Muscle of leg (tissue), 11 donors: Measurements from ENCODE around the gene IZUMO1. TPM values are rescaled to one million over a fixed set of nuclear protein-coding genes. Genes with fewer than 3 reads are reported as not detected.

Experiments
- DNase-seq: peaks from one replicate; pipeline ENCODE4 v3.0.0; 2013
- H3K27ac ChIP-seq: one replicate; pipeline ENCODE4 v1.5.1; 2013; ENCODE audit warnings: mild to moderate bottlenecking, low read length, control low read depth
- H3K27me3 ChIP-seq: one replicate; pipeline ENCODE4 v1.6.1; 2013; ENCODE audit warnings: low read length; ENCODE audit not compliant: control insufficient read depth, insufficient read depth
- H3K36me3 ChIP-seq: one replicate; pipeline ENCODE4 v1.6.1; 2013; ENCODE audit warnings: low read length; ENCODE audit not compliant: control insufficient read depth, insufficient read depth
- H3K4me1 ChIP-seq: one replicate; pipeline ENCODE4 v1.6.1; 2013; ENCODE audit warnings: low read length; ENCODE audit not compliant: control insufficient read depth, insufficient read depth
- H3K4me3 ChIP-seq: one replicate; pipeline ENCODE4 v1.5.1; 2013; ENCODE audit warnings: low read length, control low read depth
- H3K9me3 ChIP-seq: replicated peaks from 2 replicates; pipeline ENCODE4 v1.6.1; 2013; ENCODE audit warnings: low read depth, low read length; ENCODE audit not compliant: control insufficient read depth
- WGBS: methylation state at CpG from one replicate; pipeline ENCODE4 v1.1.5; 2013; ENCODE audit warnings: missing lambda C conversion rate; ENCODE audit not compliant: insufficient coverage; 5-methylcytosine and 5-hydroxymethylcytosine counted together
- polyA plus RNA-seq, 8 donors: library from polyadenylated mRNA; unstranded; fragments of 120-200 nt; gene quantifications; one replicate each; pipeline versions ENCODE4 v1.2.1 to v1.2.3, GENCODE V29; 2013; ENCODE audit warnings: inconsistent platforms in 1 of 8, low replicate concordance in 1 of 8; ENCODE audit not compliant: insufficient read length in 8 of 8, insufficient read depth in 1 of 8
- total RNA-seq: library from RNA; stranded (reverse); fragments of 120-200 nt; gene quantifications from one replicate; pipeline ENCODE4 v1.2.4, GENCODE V29; 2013

IZUMO1 gene
- total and polyA plus RNA-seq, 9 donors: 0.04 to 1.1 (median 0.76) TPM

DNA sequence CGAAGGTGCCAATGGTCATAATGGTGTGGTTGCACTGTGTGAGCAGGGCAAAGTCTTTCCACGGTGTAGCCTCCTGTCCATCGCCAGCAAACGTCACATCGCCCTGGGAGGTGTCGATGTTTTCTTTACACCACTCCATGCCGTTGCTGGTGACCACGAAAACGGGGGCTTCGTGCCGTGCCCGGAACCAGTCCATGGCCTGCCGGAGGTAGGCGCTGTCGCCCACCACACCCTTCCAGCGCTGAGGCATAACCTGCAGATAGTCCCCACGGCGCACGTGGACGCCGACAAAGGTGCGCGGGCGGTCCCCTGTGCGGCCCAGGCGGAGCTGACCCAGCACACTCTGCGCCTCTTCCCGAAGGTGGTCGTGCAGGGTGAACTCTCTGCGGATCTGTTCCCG lies 3.6 kb upstream of the IZUMO1 start:
- no peak overlapping the region for H3K4me3 ChIP-seq
- peaks cover 73% of the 10 kb centered on the region for H3K27me3 ChIP-seq
- H3K9me3 ChIP-seq: peaks cover 2% of the 10 kb centered on the region
- WGBS: 93% methylated on average over 31 of the region's 31 CpGs
- peaks cover 29% of the 10 kb centered on the region for H3K4me1 ChIP-seq
- H3K36me3 ChIP-seq: no peaks in the 10 kb centered on the region
- H3K27ac ChIP-seq: no peak overlapping the region
- no peak for DNase-seq

DNA sequence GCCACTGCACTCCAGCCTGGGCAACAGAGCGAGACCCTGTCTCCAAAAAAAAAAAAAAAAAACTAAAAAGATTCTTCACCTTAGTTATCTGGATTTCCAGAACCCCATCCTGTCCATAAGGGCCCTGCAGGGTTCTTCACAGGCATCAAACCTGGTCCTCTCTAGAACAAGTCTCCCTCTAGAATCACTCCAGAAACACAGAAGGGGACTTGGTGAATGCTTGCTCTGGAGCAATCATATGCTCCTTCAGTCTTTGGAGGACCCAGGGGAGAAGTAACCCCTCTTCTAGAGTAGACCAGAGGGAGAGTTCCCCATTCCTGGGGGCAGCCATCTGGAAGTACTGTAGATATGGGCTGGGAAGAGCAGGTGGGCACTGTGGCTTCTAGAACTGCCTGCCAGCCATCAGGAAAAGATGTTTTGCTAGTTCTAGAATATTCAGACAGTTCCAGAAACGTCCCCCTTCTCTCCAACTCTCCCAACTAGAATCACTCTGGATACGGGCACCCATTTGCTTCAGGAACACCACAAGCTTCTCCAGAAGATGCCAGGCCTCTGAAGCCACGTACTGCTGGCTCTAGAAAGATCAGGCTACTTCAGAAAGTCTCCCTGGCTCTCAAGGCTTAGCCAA lies 3.0 kb upstream of the IZUMO1 start:
- no peak overlapping the region for H3K27ac ChIP-seq
- H3K4me1 ChIP-seq: peaks cover 29% of the 10 kb centered on the region
- WGBS: 69% methylated on average over 4 of the region's 4 CpGs
- peaks cover 71% of the 10 kb centered on the region for H3K27me3 ChIP-seq
- no peak for DNase-seq
- no peaks in the 10 kb centered on the region for H3K36me3 ChIP-seq
- H3K9me3 ChIP-seq: peaks cover 2% of the 10 kb centered on the region
- no peak overlapping the region for H3K4me3 ChIP-seq

DNA sequence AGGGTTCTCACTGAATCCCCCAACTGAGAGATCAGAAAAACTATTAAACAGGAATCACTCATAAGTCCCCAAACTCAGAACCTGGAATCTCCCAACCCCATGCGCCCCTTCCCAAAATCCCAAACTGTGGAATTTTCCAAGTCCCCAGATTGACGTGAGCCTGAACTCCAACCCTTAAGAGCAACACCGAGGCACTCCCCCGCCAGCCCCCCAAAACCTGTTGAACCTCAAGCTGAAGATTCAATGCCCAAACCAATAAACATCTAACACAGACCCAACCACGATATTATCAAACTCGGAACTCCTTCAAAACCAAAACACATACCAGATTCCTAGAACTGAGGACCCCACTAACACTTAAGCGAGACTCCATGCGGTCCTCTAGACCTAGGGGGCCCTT lies 599 bp downstream of the IZUMO1 start:
- Histone ChIP-seq H3K27me3 (peaks cover 38% of the 10 kb centered on the region), H3K4me3 (no peak overlapping the region), H3K36me3 (no peaks in the 10 kb centered on the region), H3K4me1 (peaks cover 24% of the 10 kb centered on the region), H3K9me3 (peaks cover 2% of the 10 kb centered on the region), H3K27ac (no peak overlapping the region)
- no peak for DNase-seq
- 58% methylated on average over 7 of the region's 8 CpGs for WGBS

DNA sequence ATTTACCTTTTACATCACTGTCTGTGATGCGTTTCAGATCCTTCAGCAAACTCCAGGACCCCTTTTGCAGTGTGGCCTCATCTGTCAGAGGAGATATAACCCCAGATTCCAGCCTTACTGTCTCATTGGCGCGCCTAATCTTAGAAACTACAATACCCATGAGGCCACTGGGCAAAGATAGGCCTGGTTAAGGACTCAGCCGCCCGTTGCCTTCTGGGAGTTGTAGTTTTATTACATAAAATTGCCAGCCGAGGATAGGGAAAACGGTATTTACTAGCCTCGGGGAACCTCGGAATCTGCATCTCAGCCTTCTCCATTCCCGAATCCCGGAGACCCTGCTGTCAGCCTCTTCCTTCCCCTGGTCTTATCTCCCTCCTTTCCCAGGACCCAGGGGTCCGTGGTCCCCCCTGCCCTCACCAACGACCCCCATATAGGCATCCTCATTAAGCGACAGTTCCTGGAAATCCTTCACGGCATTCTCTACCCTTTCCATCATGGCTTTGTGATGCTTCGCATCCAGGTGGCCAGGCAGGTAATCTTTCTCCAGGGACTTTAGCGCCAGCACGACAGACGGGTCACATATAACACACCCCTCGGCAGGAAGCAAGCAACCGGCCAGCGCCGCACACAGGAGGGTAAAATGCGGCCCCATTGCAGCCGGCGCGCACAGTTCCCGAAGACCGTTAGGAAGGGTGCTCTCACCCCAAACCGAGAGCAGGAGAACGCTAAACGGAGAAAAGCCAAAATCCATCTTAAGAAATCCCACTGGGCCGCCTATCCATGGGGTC lies 1.3 kb downstream of the IZUMO1 start:
- Histone ChIP-seq H3K27ac (no peak overlapping the region), H3K9me3 (peaks cover 2% of the 10 kb centered on the region), H3K4me1 (peaks cover 31% of the 10 kb centered on the region), H3K36me3 (no peaks in the 10 kb centered on the region), H3K27me3 (peaks cover 31% of the 10 kb centered on the region), H3K4me3 (no peak overlapping the region)
- DNase-seq: peak; percentile 80
- 13% methylated on average over 29 of the region's 33 CpGs for WGBS

DNA sequence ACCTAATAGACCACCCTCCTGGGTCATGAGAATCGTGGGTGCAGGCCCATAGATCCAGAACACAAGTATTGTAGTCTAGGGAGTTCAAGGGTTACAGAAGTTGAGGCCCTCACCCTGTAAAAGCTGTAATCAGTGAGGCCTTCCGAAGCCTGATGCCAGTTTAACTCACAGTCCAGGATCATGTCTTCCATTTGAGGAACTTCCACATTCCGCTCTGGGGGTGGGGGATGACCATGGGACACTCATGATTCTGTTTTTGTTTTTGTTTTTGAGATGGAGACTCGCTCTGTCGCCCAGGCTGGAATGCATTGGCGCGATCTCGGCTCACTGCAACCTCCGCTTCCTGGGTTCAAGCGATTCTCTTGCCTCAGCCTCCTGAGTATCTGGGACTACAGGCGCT lies 4.6 kb downstream of the IZUMO1 start:
- Histone ChIP-seq H3K4me1 (peaks cover 48% of the 10 kb centered on the region), H3K9me3 (peaks cover 2% of the 10 kb centered on the region), H3K27ac (no peak overlapping the region), H3K4me3 (no peak overlapping the region), H3K36me3 (no peaks in the 10 kb centered on the region), H3K27me3 (peaks cover 23% of the 10 kb centered on the region)
- WGBS: 89% methylated on average over 7 of the region's 11 CpGs
- no peak for DNase-seq

DNA sequence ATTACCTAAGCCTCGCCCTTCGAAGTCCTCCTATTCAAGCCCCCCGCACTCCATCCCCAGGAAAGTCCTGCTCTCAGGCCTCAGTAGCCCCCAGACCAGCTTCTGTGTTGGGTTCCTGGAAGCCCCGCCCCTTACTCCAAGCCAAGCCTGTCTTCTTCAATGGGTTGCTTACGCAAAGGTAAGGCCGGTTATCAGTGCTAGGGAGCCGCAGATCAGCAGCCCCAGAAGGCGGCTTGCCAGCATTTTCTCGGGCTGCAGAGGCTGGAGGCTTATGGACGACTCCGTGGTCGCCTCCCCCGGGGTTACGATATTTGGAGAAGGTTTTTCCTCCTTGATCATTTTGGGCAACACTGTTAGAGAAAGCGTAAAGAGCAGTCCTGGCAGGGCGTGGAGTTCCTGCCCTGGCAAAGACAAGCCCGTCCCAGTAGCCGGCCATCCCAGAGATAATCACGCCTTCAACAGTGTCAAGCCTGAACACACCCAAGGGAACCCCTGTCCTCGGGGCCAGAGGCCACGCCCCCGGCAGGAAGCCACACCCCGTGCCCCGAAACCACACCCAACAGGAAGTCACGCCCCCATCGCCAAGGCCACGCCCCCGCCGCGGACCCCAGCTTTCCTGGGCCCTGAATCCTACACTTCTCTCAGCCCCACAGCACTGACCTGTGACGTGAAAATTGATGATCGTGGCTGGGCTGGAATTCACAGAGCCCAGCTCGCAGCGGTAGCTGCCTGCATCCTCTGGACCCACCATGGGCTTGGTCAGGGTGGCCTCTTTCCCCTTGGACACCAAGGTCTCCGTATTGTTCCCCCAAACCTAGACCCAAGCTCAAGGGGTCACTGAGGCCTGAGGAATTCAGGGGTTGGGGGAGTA lies 5.3 kb downstream of the IZUMO1 start:
- no peaks in the 10 kb centered on the region for H3K36me3 ChIP-seq
- 42% methylated on average over 28 of the region's 35 CpGs for WGBS
- peak overlapping the region; percentile 79 for H3K27ac ChIP-seq
- no peak for DNase-seq
- H3K9me3 ChIP-seq: peaks cover 2% of the 10 kb centered on the region
- peak overlapping the region; percentile 53 for H3K4me3 ChIP-seq
- peaks cover 45% of the 10 kb centered on the region for H3K4me1 ChIP-seq
- peaks cover 16% of the 10 kb centered on the region for H3K27me3 ChIP-seq

DNA sequence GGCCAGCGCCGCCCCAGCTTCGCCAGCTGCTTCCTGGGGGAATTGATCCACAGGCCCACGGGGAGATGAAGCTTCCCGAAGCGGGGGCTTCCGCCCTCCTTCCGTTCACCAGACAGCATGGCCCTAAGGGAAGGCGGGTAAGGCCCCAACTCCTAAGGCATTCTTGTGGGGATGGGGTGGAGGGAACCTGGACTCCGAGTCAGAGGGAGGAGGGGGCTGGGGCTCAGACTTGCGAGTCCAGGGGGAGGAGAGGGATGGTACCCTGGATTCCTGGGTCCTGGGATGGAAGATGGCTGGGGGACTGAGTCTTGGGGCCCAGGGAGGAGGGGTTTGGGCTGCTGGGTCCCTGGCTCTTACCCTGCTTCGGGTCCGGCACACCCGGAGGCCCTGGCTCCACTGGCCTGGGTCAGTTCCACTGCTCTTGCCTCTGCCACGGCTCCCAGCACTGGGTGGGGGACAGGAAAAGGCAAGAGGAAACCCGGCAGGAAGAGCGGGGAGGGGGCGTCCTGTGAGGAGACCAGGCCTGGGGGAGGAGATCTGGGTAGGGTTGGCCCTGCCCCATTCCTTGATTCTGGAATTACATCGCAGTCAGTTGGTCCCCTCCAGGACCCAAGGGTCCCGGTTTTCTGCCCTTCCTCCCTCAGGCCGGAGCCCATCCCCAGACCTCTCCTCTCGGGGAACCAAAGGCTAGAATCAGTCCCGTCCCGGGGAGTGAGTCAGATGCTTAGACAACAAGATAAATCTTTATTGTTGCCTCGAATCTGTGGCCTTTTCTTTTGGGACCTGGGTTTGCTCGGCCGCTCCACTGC lies 6.3 kb downstream of the IZUMO1 start, which contains the start of gene RASIP1:
RASIP1 (minus strand) TSS at position 447 of the 809 bp plus-strand sequence; CDS start at position 119, 328 bp downstream.
- Histone ChIP-seq H3K4me3 (peak within 1 kb of the TSS; percentile 53), H3K4me1 (peaks cover 43% of the 10 kb centered on the region), H3K9me3 (peaks cover under 1% of the 10 kb centered on the region), H3K27ac (peak within 1 kb of the TSS; percentile 79), H3K27me3 (peaks cover 6% of the 10 kb centered on the region), H3K36me3 (no peaks in the 10 kb centered on the region)
- DNase-seq: peak; percentile 61
- WGBS: 34% methylated on average over 10 of the region's 27 CpGs

DNA sequence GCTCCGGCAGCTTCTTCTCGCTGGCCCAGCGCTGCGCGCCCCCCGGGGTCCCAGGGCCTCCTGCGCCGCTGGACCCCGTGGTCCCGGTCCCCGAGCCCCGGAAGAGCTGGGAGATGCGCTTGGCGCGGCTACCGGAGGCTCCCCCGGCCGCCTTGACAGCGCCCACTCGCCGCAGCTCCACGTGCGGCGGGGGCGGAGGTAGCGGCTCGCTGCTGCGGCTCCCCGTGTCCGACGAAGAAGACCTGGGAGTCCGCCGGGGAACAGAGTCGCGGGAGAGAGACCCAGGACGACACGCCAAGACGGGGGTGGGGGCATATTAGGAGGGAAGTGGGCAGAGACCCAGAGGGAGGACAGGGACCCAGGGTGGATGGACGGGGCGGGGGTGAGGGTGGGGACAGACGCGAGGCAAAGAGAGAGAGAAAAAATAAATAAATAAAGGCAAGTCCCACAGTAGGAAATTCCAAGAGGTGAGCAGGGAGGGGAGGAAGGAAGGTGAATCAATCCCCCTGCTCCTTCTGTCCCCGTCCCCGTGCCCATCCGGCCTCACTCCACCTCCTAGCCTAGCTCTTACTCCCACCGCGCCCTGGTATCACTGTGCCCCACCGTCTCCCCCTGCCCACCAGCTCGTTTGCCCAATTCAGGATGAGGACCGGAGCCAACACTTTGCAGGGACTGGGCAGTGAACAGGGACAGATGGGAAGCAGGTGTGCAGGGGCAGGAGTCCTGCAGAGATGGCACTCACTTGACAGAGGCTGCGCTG lies 7.1 kb downstream of the IZUMO1 start:
- Histone ChIP-seq H3K4me1 (peaks cover 48% of the 10 kb centered on the region), H3K9me3 (no peaks in the 10 kb centered on the region), H3K4me3 (peak overlapping the region; percentile 53), H3K27me3 (peaks cover 7% of the 10 kb centered on the region), H3K27ac (peak overlapping the region; percentile 79), H3K36me3 (peaks cover 6% of the 10 kb centered on the region)
- peak; percentile 68 for DNase-seq
- WGBS: 8% methylated on average over 48 of the region's 51 CpGs
